Right lobe of liver (tissue), 6 donors: ENCODE results near the gene SEMA4D. TPM values are rescaled to one million over a fixed set of nuclear protein-coding genes. Genes with fewer than 3 reads are reported as not detected.
A peak's percentile ranks its signal among the peaks of the same experiment; 100 is the strongest.

Experiments
- ATAC-seq, 4 donors: fragments of 200-7000 bp; cut with Tn5 transposase; one replicate each; pipeline ENCODE4 v1.9.1; 2020; ENCODE audit warnings: mild to moderate bottlenecking in 4 of 4, moderate library complexity in 4 of 4
- DNase-seq, 3 donors: peaks; one replicate each; pipeline ENCODE4 v3.0.0-alpha.2; 2020
- H3K27ac ChIP-seq, 3 donors: fragments of 200-600 bp; one replicate each; pipeline ENCODE4 v1.8.0; 2022
- H3K27me3 ChIP-seq, 2 donors: fragments of 200-600 bp; one replicate each; pipeline ENCODE4 v1.8.0; 2022
- H3K36me3 ChIP-seq, 4 donors: fragments of 200-600 bp; sonication (generic) in 1 of 4; one replicate each; pipeline versions ENCODE4 v1.5.1 to v1.8.0; 2017 to 2022; ENCODE audit warnings: control low read depth in 1 of 4
- H3K4me1 ChIP-seq, 4 donors: fragments of 200-600 bp; sonication (generic) in 1 of 4; one replicate each; pipeline versions ENCODE4 v1.5.1 to v1.8.0; 2017 to 2022; ENCODE audit warnings: control low read depth in 1 of 4
- H3K4me3 ChIP-seq, 3 donors: fragments of 200-600 bp; one replicate each; pipeline ENCODE4 v1.8.0; 2022
- H3K9me3 ChIP-seq, 4 donors: fragments of 200-600 bp; sonication (generic) in 1 of 4; one replicate each; pipeline versions ENCODE4 v1.5.1 to v1.8.0; 2017 to 2022; ENCODE audit warnings: control low read depth in 1 of 4
- CTCF ChIP-seq, 4 donors: fragments of 200-600 bp in 3 of 4; fragments of 450-650 bp in 1 of 4; IDR thresholded peaks; one replicate each; pipeline versions ENCODE4 v1.5.1 to v1.8.0; 2016 to 2022; ENCODE audit warnings: antibody characterized with exemption in 4 of 4, mild to moderate bottlenecking in 2 of 4
- POLR2A ChIP-seq: fragments of 450-650 bp; IDR thresholded peaks from one replicate; pipeline ENCODE4 v1.6.1; 2017; ENCODE audit warnings: antibody characterized with exemption, mild to moderate bottlenecking
- WGBS: methylation state at CpG from one replicate; pipeline ENCODE4 v1.1.6; 2018; ENCODE audit warnings: low coverage, low lambda C conversion rate; ENCODE audit not compliant: insufficient coverage; ENCODE audit errors: missing lambda C conversion rate; 5-methylcytosine and 5-hydroxymethylcytosine counted together
- intact Hi-C, 2 donors: fragments of 100-400 bp; cut with DNase I; formaldehyde crosslinking; loops; one replicate each; pipeline versions ENCODE4 v1.11.2 to v1.14.1; 2022
- total RNA-seq, 6 experiments: library from RNA; depleted of rRNA in 2 of 6; stranded (reverse); fragments of >200 nt in 2 of 6; fragmentation: NEBNext Ultra II Directional in 3 of 6; extraction: Animal tissue kit (Norgen Biotek cat#: 25700) in 3 of 6; gene quantifications; one replicate each; pipeline versions ENCODE4 v1.1.0 to v1.2.4, GENCODE V29; 2016 to 2023
- donor health status: DM: no; HTN: yes; CAD: no.
- donor health status: DM: no; HTN: no; CAD: no.
- donor health status: DM: no; HTN: no; CAD: no.
- donor health status: DM: no; HTN: yes; CAD: no.
- donor health status: DM: no; HTN: yes; CAD: no.

The SEMA4D gene
- total RNA-seq, 6 experiments from 2014 or later: 2.0 to 7.5 (median 3.5) TPM

DNA sequence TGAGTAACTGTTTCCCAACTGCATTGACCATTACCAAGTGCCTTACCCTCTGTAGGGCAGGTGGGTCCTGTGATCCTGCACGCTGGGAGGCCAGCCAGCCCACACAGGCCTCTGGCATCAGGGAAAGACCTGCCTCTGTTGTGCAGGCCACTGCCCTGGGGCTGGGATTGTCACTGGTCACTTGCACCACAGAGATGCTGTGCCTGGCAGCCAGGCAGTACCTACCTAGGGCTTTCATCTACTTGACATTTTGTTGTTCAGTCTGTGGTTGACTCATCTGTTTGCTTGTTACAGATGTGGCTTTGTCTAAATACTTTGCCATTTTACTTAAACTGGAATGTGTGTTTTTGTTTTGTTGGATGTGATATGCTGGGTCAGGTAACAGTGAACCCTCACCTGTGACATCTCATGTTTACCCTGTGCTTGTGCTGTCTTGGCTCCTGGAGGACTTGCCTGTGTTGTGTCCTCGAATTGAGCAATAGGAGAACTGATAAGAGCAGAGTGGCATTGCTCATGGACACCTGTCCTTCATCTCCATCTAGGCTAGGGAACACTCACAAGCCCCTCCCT is 146.8 kb downstream of the SEMA4D start:
- no peaks in the 10 kb centered on the region for H3K9me3 ChIP-seq
- no peak overlapping the region for H3K4me3 ChIP-seq
- WGBS: 25% methylated on average over 1 of the region's 2 CpGs
- no peaks in the 10 kb centered on the region for H3K27me3 ChIP-seq
- peaks cover 0 to 28% (median 15%) of the 10 kb centered on the region in 4 donors for H3K4me1 ChIP-seq
- TF ChIP-seq POLR2A (no peak), CTCF (IDR thresholded peaks at IDR 0.05) (no peak)
- DNase-seq (peak; percentile 65 to 85 (median 80)), ATAC-seq (peak; percentile 90 to 96 (median 92))
- peak overlapping the region in 2 of 3 donors; percentile 52 to 69 for H3K27ac ChIP-seq
- H3K36me3 ChIP-seq: peaks cover 8 to 59% (median 25%) of the 10 kb centered on the region in 4 donors
- intact Hi-C loops: no loop called here

DNA sequence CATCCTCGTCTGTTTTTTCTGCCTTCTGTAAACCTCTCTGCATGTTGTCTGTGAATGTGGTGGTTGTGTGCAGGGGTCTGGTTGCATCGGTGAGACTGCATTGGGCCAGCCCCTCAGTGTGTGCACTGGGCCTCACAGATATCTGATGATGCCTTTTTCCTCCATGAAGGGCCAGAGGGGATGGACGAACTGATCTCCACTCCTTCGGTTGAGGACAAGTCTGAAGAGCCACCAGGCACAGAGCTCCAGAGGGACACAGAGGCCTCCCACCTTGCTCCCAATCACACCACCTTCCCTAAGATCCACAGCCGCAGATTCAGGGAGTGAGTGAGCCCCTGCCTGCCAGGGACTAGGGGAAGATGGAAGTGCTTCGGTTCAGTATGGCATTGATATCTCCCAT is 148.3 kb downstream of the SEMA4D start:
- WGBS: 90% methylated on average over 3 of the region's 6 CpGs
- no peaks in the 10 kb centered on the region for H3K9me3 ChIP-seq
- peaks cover 0 to 28% (median 15%) of the 10 kb centered on the region in 4 donors for H3K4me1 ChIP-seq
- ATAC-seq (no peak), DNase-seq (no peak)
- no peaks in the 10 kb centered on the region for H3K27me3 ChIP-seq
- H3K27ac ChIP-seq: peak overlapping the region in 1 of 3 donors; percentile 69
- TF ChIP-seq POLR2A: no peak
- TF ChIP-seq CTCF (IDR thresholded peaks at IDR 0.05): no peak
- H3K4me3 ChIP-seq: no peak overlapping the region
- intact Hi-C loops: no loop called here
- peaks cover 8 to 50% (median 24%) of the 10 kb centered on the region in 4 donors for H3K36me3 ChIP-seq

DNA sequence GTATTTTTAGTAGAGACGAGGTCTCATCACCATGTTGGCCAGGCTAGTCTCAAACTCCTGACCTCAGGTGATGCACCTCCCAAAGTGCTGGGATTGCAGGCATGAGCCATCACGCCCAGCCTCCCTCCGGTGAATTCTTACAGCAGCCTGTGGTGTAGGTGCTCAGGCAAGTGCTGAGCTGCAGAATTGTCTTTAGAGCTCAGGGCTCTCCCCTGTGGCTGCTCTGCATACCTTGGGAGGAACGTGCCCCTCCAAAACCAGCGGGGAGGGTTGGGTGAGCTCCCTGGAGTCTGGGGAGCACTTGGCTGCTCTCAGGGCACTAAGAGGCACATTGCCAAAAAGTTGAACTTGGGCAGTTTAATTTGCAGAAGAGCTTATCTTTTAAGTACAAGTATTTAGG is 150.3 kb downstream of the SEMA4D start:
- intact Hi-C loops: no loop called here
- Histone ChIP-seq H3K27ac (no peak overlapping the region), H3K4me1 (peaks cover 0 to 25% (median 14%) of the 10 kb centered on the region in 4 donors), H3K27me3 (no peaks in the 10 kb centered on the region), H3K4me3 (no peak overlapping the region), H3K9me3 (no peaks in the 10 kb centered on the region), H3K36me3 (peaks cover 8 to 54% (median 28%) of the 10 kb centered on the region in 4 donors)
- no peak for ATAC-seq
- TF ChIP-seq POLR2A (no peak), CTCF (IDR thresholded peaks at IDR 0.05) (no peak)
- DNase-seq: no peak
- 87% methylated on average over 3 of the region's 5 CpGs for WGBS

GRCh38 chr9:89346696-89347095 is 151.2 kb downstream of the SEMA4D start:
- H3K4me1 ChIP-seq: peaks cover 0 to 15% (median 7%) of the 10 kb centered on the region in 4 donors
- WGBS: 80% methylated on average over 8 of the region's 9 CpGs
- H3K36me3 ChIP-seq: peaks cover 8 to 62% (median 29%) of the 10 kb centered on the region in 4 donors
- intact Hi-C loops: no loop called here
- H3K27ac ChIP-seq: no peak overlapping the region
- no peaks in the 10 kb centered on the region for H3K27me3 ChIP-seq
- TF ChIP-seq POLR2A (no peak), CTCF (IDR thresholded peaks at IDR 0.05) (no peak)
- DNase-seq: no peak
- no peaks in the 10 kb centered on the region for H3K9me3 ChIP-seq
- no peak for ATAC-seq
- H3K4me3 ChIP-seq: no peak overlapping the region
